H9 (cell line): ENCODE results near the gene NPY4R2. TPM values are rescaled to one million over a fixed set of nuclear protein-coding genes. Genes with fewer than 3 reads are reported as not detected.
"Not testable (repeated sequence)": the region's sequence is repeated elsewhere in the genome, so short reads cannot be mapped to it uniquely, and the experiment has no call there.

Experiments
- DNase-seq: peaks from one replicate; pipeline ENCODE4 v3.0.0-alpha.2; 2017
- H2AFZ ChIP-seq: one replicate; pipeline ENCODE4 v1.6.1; 2013; ENCODE audit warnings: mild to moderate bottlenecking, low read length, control low read depth, moderate library complexity
- H2AK5ac ChIP-seq: 2 replicates; pipeline ENCODE4 v1.6.1; 2013; ENCODE audit warnings: low read length, control low read depth, mixed read lengths; ENCODE audit not compliant: insufficient read length
- H2BK120ac ChIP-seq: one replicate; pipeline ENCODE4 v1.6.1; 2013; ENCODE audit warnings: low read depth, mild to moderate bottlenecking, low read length, control low read depth, inconsistent platforms; ENCODE audit not compliant: poor library complexity, severe bottlenecking
- H2BK12ac ChIP-seq: 2 replicates; pipeline ENCODE4 v1.6.1; 2013; ENCODE audit warnings: low read length, control low read depth, mixed read lengths, low read depth; ENCODE audit not compliant: insufficient read length
- H2BK15ac ChIP-seq: 2 replicates; pipeline ENCODE4 v1.6.1; 2013; ENCODE audit warnings: low read depth, low read length, control low read depth
- H2BK20ac ChIP-seq: one replicate; pipeline ENCODE4 v1.6.1; 2013; ENCODE audit warnings: low read depth, mild to moderate bottlenecking, low read length, control low read depth, inconsistent platforms; ENCODE audit not compliant: poor library complexity, severe bottlenecking
- H2BK5ac ChIP-seq: 2 replicates; pipeline ENCODE4 v1.6.1; 2013; ENCODE audit warnings: low read length, control low read depth, mixed read lengths; ENCODE audit not compliant: insufficient read length
- H3K14ac ChIP-seq: 2 replicates; pipeline ENCODE4 v1.6.1; 2013; ENCODE audit warnings: low read length, control low read depth; ENCODE audit not compliant: insufficient read depth
- H3K18ac ChIP-seq: 2 replicates; pipeline ENCODE4 v1.6.1; 2013; ENCODE audit warnings: low read depth, mild to moderate bottlenecking, mixed read lengths, low read length, control low read depth; ENCODE audit not compliant: insufficient read length
- H3K23ac ChIP-seq: 2 replicates; pipeline ENCODE4 v1.6.1; 2013; ENCODE audit warnings: low read length, control low read depth, mixed read lengths, low read depth; ENCODE audit not compliant: insufficient read length
- H3K23me2 ChIP-seq: 2 replicates; pipeline ENCODE4 v1.6.1; 2013; ENCODE audit warnings: low read depth, mild to moderate bottlenecking, mixed read lengths, low read length, control low read depth; ENCODE audit not compliant: insufficient read length, poor library complexity, severe bottlenecking
- H3K27ac ChIP-seq: 2 replicates; pipeline ENCODE4 v1.5.1; 2013; ENCODE audit warnings: low read length, control low read depth, mixed read lengths, low read depth; ENCODE audit not compliant: insufficient read length
- H3K27me3 ChIP-seq: 2 replicates; pipeline ENCODE4 v1.6.1; 2013; ENCODE audit warnings: low read length, control low read depth, inconsistent platforms; ENCODE audit not compliant: insufficient read depth
- H3K4ac ChIP-seq: 2 replicates; pipeline ENCODE4 v1.6.1; 2013; ENCODE audit warnings: low read depth, mild to moderate bottlenecking, control low read depth, inconsistent platforms, low read length, moderate library complexity
- H3K4me1 ChIP-seq: 2 replicates; pipeline ENCODE4 v1.6.1; 2013; ENCODE audit warnings: low read length, control low read depth, inconsistent platforms; ENCODE audit not compliant: insufficient read depth
- H3K4me2 ChIP-seq: 2 replicates; pipeline ENCODE4 v1.6.1; 2013; ENCODE audit warnings: low read length, control low read depth, mixed read lengths; ENCODE audit not compliant: insufficient read length, insufficient read depth
- H3K56ac ChIP-seq: 2 replicates; pipeline ENCODE4 v1.6.1; 2013; ENCODE audit warnings: low read depth, mild to moderate bottlenecking, mixed read lengths, low read length, control low read depth; ENCODE audit not compliant: insufficient read length
- H3K79me1 ChIP-seq: 2 replicates; pipeline ENCODE4 v1.6.1; 2013; ENCODE audit warnings: low read depth, mild to moderate bottlenecking, moderate library complexity, low read length, control low read depth, inconsistent platforms; ENCODE audit not compliant: insufficient read depth, poor library complexity, severe bottlenecking
- H3K79me2 ChIP-seq: 2 replicates; pipeline ENCODE4 v1.6.1; 2013; ENCODE audit warnings: low read length, control low read depth, inconsistent platforms; ENCODE audit not compliant: insufficient read depth
- H3K9ac ChIP-seq: 2 replicates; pipeline ENCODE4 v1.6.1; 2013; ENCODE audit warnings: low read length, control low read depth, mixed read lengths; ENCODE audit not compliant: insufficient read length; ENCODE audit errors: extremely low read depth
- H3K9me3 ChIP-seq: one replicate; pipeline ENCODE4 v1.6.1; 2013; ENCODE audit warnings: low read depth, low read length, inconsistent platforms; ENCODE audit not compliant: control insufficient read depth
- H3T11ph ChIP-seq: one replicate; pipeline ENCODE4 v1.6.1; 2013; ENCODE audit warnings: mild to moderate bottlenecking, low read length, control low read depth, inconsistent platforms
- H4K20me1 ChIP-seq: one replicate; pipeline ENCODE4 v1.6.1; 2013; ENCODE audit not compliant: control insufficient read depth, insufficient read length, insufficient read depth
- H4K5ac ChIP-seq: 2 replicates; pipeline ENCODE4 v1.6.1; 2013; ENCODE audit warnings: low read depth, mild to moderate bottlenecking, mixed read lengths, low read length, control low read depth; ENCODE audit not compliant: insufficient read length
- H4K8ac ChIP-seq: replicated peaks from 2 replicates; pipeline ENCODE4 v1.6.1; 2013; ENCODE audit warnings: low read length, control low read depth, mixed read lengths, low read depth; ENCODE audit not compliant: insufficient read length
- H4K91ac ChIP-seq: 2 replicates; pipeline ENCODE4 v1.6.1; 2013; ENCODE audit warnings: low read depth, mild to moderate bottlenecking, moderate library complexity, mixed read lengths, low read length, control low read depth; ENCODE audit not compliant: insufficient read length
- H3K27ac Mint-ChIP-seq, 3 experiments: 2 replicates in 2 of 3; 3 replicates in 1 of 3; pipeline ENCODE4 v1.8.0; 2020 to 2021; ENCODE audit warnings: mixed read lengths in 3 of 3, mild to moderate bottlenecking in 1 of 3, moderate library complexity in 1 of 3
- H3K27me3 Mint-ChIP-seq: 2 replicates; pipeline ENCODE4 v1.8.0; 2021; ENCODE audit warnings: low read depth, mild to moderate bottlenecking, moderate library complexity, mixed read lengths
- H3K36me3 Mint-ChIP-seq, 3 experiments: 2 replicates in 2 of 3; 3 replicates in 1 of 3; pipeline ENCODE4 v1.8.0; 2020 to 2021; ENCODE audit warnings: low read depth in 3 of 3, mixed read lengths in 3 of 3; ENCODE audit not compliant: insufficient read depth in 1 of 3
- H3K4me1 Mint-ChIP-seq, 2 experiments: 2 replicates each; pipeline ENCODE4 v1.8.0; 2020; ENCODE audit warnings: mixed read lengths in 2 of 2
- H3K4me3 Mint-ChIP-seq, 2 experiments: 2 replicates in 1 of 2; 3 replicates in 1 of 2; pipeline ENCODE4 v1.8.0; 2020 to 2021; ENCODE audit warnings: mild to moderate bottlenecking in 2 of 2, mixed read lengths in 2 of 2, moderate library complexity in 1 of 2
- H3K9me3 Mint-ChIP-seq, 2 experiments: 2 replicates in 1 of 2; 3 replicates in 1 of 2; pipeline ENCODE4 v1.8.0; 2020; ENCODE audit warnings: mild to moderate bottlenecking in 2 of 2, mixed read lengths in 2 of 2, moderate library complexity in 1 of 2
- WGBS: extraction: QIAGEN DNeasy Blood & Tissue Kit; methylation state at CpG from one replicate; pipeline ENCODE4 v1.1.7; 2013; ENCODE audit warnings: missing lambda C conversion rate, low lambda C conversion rate, mixed read lengths; ENCODE audit not compliant: insufficient read length; ENCODE audit errors: extremely low coverage; 5-methylcytosine and 5-hydroxymethylcytosine counted together
- total RNA-seq: library from RNA; stranded (reverse); gene quantifications from 2 replicates; pipeline ENCODE4 v1.2.1, GENCODE V29; 2021

NPY4R2 gene
- total RNA-seq, 1 experiment from 2014 or later, result 0.13 TPM

GRCh38 chr10:47947424-47947823, 29.0 kb downstream of the NPY4R2 start:
- H4K91ac ChIP-seq, H3K56ac ChIP-seq, H3K27me3 ChIP-seq, H3K79me2 ChIP-seq, H3K23me2 ChIP-seq, H4K20me1 ChIP-seq, H3K18ac ChIP-seq, H3K4me2 ChIP-seq, H3K27me3 Mint-ChIP-seq, H3K4me1 Mint-ChIP-seq, H4K8ac ChIP-seq, H3K14ac ChIP-seq, H3K9ac ChIP-seq, H2BK20ac ChIP-seq, DNase-seq, H3K4me1 ChIP-seq, H2BK12ac ChIP-seq, H3K23ac ChIP-seq, H3K9me3 Mint-ChIP-seq, H3T11ph ChIP-seq, H2BK5ac ChIP-seq, H3K9me3 ChIP-seq, H3K36me3 Mint-ChIP-seq, H2BK120ac ChIP-seq, H3K27ac ChIP-seq, H2AFZ ChIP-seq, H2BK15ac ChIP-seq, H3K4me3 Mint-ChIP-seq, H3K79me1 ChIP-seq, H2AK5ac ChIP-seq, H4K5ac ChIP-seq, H3K27ac Mint-ChIP-seq, H3K4ac ChIP-seq: not testable (repeated sequence)
- WGBS, result no CpG with 5 or more reads among the region's 1 CpG

GRCh38 chr10:47957158-47957557, 38.7 kb downstream of the NPY4R2 start:
- H4K8ac ChIP-seq, H3K4me1 ChIP-seq, H3K27ac Mint-ChIP-seq, H3K56ac ChIP-seq, H4K91ac ChIP-seq, H3T11ph ChIP-seq, H3K18ac ChIP-seq, H2BK15ac ChIP-seq, H2AK5ac ChIP-seq, H4K20me1 ChIP-seq, H2BK120ac ChIP-seq, H3K27me3 ChIP-seq, H3K9ac ChIP-seq, H3K27ac ChIP-seq, H3K79me1 ChIP-seq, H2BK20ac ChIP-seq, H2AFZ ChIP-seq, H3K27me3 Mint-ChIP-seq, H3K4me2 ChIP-seq, DNase-seq, H2BK12ac ChIP-seq, H3K36me3 Mint-ChIP-seq, H3K23ac ChIP-seq, H4K5ac ChIP-seq, H2BK5ac ChIP-seq, H3K4ac ChIP-seq, H3K23me2 ChIP-seq, H3K4me1 Mint-ChIP-seq, H3K79me2 ChIP-seq, H3K9me3 ChIP-seq, H3K4me3 Mint-ChIP-seq, H3K9me3 Mint-ChIP-seq, H3K14ac ChIP-seq: not testable (repeated sequence)
- WGBS, result no CpG with 5 or more reads among the region's 8 CpGs
